ENCODE data around the gene RAB36. TPM values are rescaled to one million over a fixed set of nuclear protein-coding genes. Genes with fewer than 3 reads are reported as not detected.

Gene RAB36
- total and polyA plus RNA-seq, 9 of the 15 experiments (the other 6 are each of a cell fraction or from before 2014, with no cell fraction given) = 0.04 to 0.50 (median 0.08) TPM; not detected in 3

DNA sequence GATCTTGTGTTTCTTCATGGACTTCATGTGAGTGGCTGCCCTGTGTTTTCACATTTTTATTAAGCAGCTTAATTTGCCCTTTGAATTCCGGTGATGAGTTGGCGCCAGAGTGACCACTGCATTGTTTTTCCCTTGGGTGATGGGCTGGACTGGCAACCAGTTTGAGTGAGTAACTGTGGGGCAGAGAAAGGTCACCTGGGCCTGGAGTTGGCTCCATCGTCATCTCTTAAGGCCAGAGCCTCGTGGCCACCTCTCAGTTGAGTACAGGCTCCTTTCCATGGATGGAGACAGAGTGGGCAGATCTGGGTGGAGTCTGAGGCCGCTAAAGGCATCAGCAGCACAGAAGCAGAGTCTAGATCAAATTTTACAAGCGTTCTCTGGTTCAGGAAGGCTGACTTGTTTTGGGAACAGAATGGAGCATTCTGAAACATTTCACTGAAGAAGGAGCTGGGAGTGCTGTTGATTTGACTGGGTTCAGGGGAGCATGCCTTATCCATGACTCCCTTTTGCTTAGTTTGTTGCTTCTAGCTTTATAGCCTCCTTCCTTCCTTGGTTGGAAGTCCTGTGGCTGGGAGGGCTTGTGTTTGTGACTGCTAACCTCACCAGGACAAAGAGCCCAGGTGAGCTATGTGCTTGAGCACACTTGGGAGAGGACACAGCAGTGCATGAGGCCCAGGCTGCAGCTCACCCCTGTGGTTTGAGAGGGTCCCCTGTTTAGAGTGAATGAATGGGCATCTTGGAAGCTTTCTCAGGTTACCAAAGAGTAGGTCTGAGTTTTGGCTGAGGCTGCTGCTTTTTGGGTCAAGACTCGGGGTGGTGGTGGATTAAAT, 42.8 kb downstream of the RAB36 start (continued):
- TF ChIP-seq, protein P1, sequence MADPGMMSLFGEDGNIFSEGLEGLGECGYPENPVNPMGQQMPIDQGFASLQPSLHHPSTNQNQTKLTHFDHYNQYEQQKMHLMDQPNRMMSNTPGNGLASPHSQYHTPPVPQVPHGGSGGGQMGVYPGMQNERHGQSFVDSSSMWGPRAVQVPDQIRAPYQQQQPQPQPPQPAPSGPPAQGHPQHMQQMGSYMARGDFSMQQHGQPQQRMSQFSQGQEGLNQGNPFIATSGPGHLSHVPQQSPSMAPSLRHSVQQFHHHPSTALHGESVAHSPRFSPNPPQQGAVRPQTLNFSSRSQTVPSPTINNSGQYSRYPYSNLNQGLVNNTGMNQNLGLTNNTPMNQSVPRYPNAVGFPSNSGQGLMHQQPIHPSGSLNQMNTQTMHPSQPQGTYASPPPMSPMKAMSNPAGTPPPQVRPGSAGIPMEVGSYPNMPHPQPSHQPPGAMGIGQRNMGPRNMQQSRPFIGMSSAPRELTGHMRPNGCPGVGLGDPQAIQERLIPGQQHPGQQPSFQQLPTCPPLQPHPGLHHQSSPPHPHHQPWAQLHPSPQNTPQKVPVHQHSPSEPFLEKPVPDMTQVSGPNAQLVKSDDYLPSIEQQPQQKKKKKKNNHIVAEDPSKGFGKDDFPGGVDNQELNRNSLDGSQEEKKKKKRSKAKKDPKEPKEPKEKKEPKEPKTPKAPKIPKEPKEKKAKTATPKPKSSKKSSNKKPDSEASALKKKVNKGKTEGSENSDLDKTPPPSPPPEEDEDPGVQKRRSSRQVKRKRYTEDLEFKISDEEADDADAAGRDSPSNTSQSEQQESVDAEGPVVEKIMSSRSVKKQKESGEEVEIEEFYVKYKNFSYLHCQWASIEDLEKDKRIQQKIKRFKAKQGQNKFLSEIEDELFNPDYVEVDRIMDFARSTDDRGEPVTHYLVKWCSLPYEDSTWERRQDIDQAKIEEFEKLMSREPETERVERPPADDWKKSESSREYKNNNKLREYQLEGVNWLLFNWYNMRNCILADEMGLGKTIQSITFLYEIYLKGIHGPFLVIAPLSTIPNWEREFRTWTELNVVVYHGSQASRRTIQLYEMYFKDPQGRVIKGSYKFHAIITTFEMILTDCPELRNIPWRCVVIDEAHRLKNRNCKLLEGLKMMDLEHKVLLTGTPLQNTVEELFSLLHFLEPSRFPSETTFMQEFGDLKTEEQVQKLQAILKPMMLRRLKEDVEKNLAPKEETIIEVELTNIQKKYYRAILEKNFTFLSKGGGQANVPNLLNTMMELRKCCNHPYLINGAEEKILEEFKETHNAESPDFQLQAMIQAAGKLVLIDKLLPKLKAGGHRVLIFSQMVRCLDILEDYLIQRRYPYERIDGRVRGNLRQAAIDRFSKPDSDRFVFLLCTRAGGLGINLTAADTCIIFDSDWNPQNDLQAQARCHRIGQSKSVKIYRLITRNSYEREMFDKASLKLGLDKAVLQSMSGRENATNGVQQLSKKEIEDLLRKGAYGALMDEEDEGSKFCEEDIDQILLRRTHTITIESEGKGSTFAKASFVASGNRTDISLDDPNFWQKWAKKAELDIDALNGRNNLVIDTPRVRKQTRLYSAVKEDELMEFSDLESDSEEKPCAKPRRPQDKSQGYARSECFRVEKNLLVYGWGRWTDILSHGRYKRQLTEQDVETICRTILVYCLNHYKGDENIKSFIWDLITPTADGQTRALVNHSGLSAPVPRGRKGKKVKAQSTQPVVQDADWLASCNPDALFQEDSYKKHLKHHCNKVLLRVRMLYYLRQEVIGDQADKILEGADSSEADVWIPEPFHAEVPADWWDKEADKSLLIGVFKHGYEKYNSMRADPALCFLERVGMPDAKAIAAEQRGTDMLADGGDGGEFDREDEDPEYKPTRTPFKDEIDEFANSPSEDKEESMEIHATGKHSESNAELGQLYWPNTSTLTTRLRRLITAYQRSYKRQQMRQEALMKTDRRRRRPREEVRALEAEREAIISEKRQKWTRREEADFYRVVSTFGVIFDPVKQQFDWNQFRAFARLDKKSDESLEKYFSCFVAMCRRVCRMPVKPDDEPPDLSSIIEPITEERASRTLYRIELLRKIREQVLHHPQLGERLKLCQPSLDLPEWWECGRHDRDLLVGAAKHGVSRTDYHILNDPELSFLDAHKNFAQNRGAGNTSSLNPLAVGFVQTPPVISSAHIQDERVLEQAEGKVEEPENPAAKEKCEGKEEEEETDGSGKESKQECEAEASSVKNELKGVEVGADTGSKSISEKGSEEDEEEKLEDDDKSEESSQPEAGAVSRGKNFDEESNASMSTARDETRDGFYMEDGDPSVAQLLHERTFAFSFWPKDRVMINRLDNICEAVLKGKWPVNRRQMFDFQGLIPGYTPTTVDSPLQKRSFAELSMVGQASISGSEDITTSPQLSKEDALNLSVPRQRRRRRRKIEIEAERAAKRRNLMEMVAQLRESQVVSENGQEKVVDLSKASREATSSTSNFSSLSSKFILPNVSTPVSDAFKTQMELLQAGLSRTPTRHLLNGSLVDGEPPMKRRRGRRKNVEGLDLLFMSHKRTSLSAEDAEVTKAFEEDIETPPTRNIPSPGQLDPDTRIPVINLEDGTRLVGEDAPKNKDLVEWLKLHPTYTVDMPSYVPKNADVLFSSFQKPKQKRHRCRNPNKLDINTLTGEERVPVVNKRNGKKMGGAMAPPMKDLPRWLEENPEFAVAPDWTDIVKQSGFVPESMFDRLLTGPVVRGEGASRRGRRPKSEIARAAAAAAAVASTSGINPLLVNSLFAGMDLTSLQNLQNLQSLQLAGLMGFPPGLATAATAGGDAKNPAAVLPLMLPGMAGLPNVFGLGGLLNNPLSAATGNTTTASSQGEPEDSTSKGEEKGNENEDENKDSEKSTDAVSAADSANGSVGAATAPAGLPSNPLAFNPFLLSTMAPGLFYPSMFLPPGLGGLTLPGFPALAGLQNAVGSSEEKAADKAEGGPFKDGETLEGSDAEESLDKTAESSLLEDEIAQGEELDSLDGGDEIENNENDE (IDR thresholded peaks at IDR 0.05; ENCODE audit: low read depth, low read length) = no peak
- TF ChIP-seq SRSF1 (IDR thresholded peaks at IDR 0.05; ENCODE audit: low read depth, low read length) = no peak
- no peak for TF ChIP-seq EP400 (IDR thresholded peaks at IDR 0.05)
- TF ChIP-seq, protein P2, sequence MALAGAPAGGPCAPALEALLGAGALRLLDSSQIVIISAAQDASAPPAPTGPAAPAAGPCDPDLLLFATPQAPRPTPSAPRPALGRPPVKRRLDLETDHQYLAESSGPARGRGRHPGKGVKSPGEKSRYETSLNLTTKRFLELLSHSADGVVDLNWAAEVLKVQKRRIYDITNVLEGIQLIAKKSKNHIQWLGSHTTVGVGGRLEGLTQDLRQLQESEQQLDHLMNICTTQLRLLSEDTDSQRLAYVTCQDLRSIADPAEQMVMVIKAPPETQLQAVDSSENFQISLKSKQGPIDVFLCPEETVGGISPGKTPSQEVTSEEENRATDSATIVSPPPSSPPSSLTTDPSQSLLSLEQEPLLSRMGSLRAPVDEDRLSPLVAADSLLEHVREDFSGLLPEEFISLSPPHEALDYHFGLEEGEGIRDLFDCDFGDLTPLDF (CRISPR knock-in tag; IDR thresholded peaks at IDR 0.05) = 0 out of 2 replicates have a peak, but pooled peaks have one; percentile 63

Measured in K562 (cell line).